Ishikawa (cell line): ENCODE data around the gene RABEP2.

Experiments used
- CEBPB ChIP-seq: IDR thresholded peaks from 2 replicates; pipeline ENCODE4 v1.6.1; 2012
- RAD21 ChIP-seq: IDR thresholded peaks from 2 replicates; pipeline ENCODE4 v1.6.1; 2012; ENCODE audit warnings: low read depth
- REST ChIP-seq: IDR thresholded peaks from 2 replicates; pipeline ENCODE4 v1.6.1; 2012; ENCODE audit warnings: low read depth, mild to moderate bottlenecking
- TAF1 ChIP-seq: IDR thresholded peaks from 2 replicates; pipeline ENCODE4 v1.6.1; 2012; ENCODE audit warnings: low read depth, mild to moderate bottlenecking
- TF ChIP-seq, protein P1 (sequence below): IDR thresholded peaks from 2 replicates; pipeline ENCODE4 v1.6.1; 2012
- TF ChIP-seq, protein P2 (sequence below): IDR thresholded peaks from 2 replicates; pipeline ENCODE4 v1.6.1; 2012

DNA sequence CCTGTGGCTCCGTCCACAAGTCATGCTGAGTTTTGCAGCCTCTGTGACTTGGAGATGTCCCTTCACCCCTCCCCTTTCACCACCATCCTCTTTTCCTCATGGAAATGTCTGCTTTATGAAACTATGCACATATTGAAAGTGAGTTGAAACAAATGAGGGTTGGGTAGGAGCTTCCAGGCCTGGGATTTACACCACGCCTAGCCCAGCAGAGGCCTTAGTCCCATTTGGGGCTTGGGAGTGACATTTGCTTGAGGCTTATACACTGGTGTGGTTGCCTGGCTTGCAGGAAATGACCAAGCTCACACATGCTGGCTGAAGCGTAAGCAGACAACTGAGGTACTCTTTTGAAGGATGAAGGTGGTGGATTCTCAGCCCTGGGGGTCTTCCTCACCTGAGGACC is 39.0 kb upstream of the RABEP2 start:
- TF ChIP-seq REST: no peak
- TF ChIP-seq CEBPB: no peak
- TF ChIP-seq, protein P1, sequence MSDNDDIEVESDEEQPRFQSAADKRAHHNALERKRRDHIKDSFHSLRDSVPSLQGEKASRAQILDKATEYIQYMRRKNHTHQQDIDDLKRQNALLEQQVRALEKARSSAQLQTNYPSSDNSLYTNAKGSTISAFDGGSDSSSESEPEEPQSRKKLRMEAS: no peak
- no peak for TF ChIP-seq TAF1
- TF ChIP-seq, protein P2, sequence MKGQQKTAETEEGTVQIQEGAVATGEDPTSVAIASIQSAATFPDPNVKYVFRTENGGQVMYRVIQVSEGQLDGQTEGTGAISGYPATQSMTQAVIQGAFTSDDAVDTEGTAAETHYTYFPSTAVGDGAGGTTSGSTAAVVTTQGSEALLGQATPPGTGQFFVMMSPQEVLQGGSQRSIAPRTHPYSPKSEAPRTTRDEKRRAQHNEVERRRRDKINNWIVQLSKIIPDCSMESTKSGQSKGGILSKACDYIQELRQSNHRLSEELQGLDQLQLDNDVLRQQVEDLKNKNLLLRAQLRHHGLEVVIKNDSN: no peak
- no peak for TF ChIP-seq RAD21
